GM12872 (cell line): ENCODE measurements around the gene CD274.

Experiments used
- TF ChIP-seq, protein P1 (sequence below): IDR thresholded peaks from 3 replicates; pipeline ENCODE4 v1.5.1; 2011; ENCODE audit warnings: low read depth, mild to moderate bottlenecking, low read length, moderate library complexity; ENCODE audit not compliant: insufficient read depth

Gene CD274

DNA sequence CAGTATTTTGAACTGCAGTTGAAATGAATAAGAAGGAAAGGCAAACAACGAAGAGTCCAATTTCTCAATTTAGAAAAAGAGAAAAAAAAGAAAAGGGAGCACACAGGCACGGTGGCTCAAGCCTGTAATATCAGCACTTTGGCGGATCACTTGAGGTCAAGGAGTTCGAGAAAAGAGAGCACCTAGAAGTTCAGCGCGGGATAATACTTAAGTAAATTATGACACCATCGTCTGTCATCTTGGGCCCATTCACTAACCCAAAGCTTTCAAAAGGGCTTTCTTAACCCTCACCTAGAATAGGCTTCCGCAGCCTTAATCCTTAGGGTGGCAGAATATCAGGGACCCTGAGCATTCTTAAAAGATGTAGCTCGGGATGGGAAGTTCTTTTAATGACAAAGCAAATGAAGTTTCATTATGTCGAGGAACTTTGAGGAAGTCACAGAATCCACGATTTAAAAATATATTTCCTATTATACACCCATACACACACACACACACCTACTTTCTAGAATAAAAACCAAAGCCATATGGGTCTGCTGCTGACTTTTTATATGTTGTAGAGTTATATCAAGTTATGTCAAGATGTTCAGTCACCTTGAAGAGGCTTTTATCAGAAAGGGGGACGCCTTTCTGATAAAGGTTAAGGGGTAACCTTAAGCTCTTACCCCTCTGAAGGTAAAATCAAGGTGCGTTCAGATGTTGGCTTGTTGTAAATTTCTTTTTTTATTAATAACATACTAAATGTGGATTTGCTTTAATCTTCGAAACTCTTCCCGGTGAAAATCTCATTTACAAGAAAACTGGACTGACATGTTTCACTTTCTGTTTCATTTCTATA lies 602 bp upstream of the CD274 start:
- TF ChIP-seq, protein P1, sequence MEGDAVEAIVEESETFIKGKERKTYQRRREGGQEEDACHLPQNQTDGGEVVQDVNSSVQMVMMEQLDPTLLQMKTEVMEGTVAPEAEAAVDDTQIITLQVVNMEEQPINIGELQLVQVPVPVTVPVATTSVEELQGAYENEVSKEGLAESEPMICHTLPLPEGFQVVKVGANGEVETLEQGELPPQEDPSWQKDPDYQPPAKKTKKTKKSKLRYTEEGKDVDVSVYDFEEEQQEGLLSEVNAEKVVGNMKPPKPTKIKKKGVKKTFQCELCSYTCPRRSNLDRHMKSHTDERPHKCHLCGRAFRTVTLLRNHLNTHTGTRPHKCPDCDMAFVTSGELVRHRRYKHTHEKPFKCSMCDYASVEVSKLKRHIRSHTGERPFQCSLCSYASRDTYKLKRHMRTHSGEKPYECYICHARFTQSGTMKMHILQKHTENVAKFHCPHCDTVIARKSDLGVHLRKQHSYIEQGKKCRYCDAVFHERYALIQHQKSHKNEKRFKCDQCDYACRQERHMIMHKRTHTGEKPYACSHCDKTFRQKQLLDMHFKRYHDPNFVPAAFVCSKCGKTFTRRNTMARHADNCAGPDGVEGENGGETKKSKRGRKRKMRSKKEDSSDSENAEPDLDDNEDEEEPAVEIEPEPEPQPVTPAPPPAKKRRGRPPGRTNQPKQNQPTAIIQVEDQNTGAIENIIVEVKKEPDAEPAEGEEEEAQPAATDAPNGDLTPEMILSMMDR: no peak

DNA sequence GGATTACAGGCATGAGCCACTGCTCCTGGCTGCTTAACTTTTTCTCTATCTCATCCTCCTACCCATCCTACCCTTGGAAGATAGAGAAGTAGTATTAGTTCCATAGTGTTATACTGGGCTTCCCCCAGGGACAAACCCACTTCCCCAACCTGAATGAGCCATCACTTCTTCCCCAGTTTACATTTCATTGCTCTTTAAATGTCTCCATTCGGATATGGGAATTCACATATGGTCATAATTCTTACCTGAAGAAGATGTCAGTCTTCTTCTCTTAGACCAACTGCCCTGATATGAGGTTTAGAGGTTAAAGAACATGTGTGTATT lies 1.9 kb downstream of the CD274 start:
- TF ChIP-seq, protein P1: no peak

- TF ChIP-seq, protein P1: no peak
These were observed 2.7 kb downstream of the CD274 start for GRCh38 chr9:5453004-5453403.

DNA sequence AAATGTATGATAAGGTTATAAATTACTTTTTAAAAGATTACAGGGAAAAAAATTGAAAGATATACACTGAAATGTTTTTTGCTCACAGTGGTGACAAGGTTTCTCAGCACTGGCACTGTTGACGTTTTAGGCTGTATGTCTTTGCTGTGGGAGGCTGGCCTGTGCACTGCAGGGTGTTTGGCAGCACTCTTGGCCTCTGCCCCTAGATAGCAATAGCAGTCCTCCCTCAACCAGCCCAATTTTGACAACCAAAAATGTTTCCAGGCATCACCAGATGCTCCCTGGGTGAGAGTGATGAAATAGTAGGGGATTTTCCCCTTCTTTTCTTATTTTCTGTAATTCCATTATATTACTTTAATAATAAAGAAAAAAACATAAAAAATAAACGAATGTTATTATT lies 3.3 kb downstream of the CD274 start:
- TF ChIP-seq, protein P1: 0 out of 3 replicates have a peak, but pooled peaks have one; percentile 8

DNA sequence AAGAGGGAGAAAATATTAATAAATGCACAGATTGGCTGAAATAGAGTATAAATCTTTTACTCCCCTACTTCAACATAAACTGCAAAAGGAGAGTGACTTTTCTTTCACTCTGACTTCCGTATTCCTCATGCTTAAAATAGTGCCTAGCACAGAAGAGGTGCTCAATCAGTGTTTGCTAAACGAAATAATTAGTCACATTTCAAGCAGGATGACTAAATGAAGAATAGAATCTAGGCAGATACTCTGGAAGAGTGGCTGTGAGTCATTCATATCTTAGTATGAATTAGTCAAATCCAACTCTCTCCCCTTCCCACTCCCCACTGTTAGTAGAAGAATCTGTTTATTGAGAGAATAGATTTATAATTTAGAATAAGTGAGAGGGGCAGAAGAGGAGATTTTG lies 4.8 kb downstream of the CD274 start:
- TF ChIP-seq, protein P1: no peak

DNA sequence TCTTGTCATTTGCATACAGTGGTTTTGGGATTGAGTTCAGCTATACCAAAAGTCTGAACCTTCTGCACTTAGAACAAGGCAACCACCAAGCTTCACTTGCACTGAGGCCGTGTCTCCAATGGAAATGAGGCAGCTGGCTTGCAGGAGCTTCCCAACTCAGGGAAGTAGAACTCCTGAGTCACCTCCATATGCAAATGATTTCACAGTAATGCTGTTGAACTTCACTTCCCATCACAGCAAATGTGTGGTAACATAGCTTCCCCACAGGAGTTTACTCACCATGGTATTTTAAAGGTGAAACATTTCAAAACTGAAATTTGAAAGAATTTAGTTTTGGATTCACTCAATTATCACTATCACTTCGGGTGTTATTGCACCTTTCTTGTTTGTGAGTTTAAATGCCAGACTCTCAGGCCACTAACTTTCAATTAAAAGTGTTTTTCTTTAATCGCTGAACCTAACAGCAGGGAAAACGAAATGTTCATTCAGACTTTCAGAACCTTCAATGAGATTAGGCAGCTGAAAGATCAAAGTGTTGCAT lies 9.0 kb downstream of the CD274 start:
- TF ChIP-seq, protein P1: no peak

- TF ChIP-seq, protein P1: no peak
These were observed 9.8 kb downstream of the CD274 start for GRCh38 chr9:5460157-5460556.
